ENCODE data around the gene PSMC5.
A peak's percentile ranks its signal among the peaks of the same experiment; 100 is the strongest.
"Not testable (repeated sequence)": the region's sequence is repeated elsewhere in the genome, so short reads cannot be mapped to it uniquely, and the experiment has no call there.

PSMC5 gene

DNA sequence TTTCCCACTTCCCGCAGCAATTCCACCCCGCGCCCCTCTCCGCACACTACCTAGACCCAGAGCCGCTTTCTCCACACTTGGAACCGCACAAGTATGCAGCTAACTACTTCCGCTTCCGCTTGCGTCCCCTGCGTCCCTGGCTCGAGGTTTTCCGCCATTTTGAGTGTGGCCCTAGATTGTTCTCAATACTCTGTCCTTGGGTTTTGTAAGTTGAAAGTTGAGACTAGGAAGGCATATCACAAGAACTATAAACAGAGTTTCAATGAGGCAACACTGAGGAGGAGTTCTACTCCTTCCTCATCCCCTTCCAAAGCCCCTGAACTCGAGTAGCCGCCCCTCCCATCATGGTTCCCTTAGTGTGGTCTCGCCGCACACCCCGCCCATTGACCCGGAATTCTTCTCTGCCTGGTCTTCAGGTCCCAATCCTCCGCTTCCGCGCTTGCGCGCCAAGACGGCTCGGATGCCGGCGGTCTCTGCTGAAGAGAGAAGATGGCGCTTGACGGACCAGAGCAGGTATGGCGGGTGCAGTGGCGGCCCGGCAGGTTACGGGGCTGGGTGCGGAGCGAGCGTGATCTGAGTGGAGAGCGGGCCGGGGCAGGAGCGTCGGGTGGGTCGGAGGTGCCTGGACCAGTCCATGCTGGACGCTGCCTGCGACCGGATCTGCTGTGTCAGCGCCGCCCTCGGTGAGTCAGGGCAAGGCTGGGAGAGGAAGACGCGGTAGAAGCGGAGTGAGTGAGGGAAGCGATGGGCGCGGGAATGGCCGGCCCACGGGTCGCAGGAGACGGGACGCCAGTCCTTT is at the start of gene PSMC5, which contains the start of gene FTSJ3:
Gene PSMC5, plus strand, starts transcription at position 430 of the 799 bp plus-strand sequence. Its CDS starts 60 bp downstream, at position 490.
Gene FTSJ3, minus strand, starts transcription at position 662 of the 799 bp plus-strand sequence. CDS start 761 bp downstream, outside the sequence.
- intact Hi-C loops (cut with micrococcal nuclease), result loop anchor here (1.0 to 5.0 kb wide), 3 partner anchors 15 to 130 kb away; partner anchors contain the start of genes CCDC47, DDX42 and SMARCD2
- Mint-ChIP-seq H3K4me3 (peak within 1 kb of the TSS; percentile 90), H3K4me1 (ENCODE audit: low read depth) (peaks cover 53% of the 10 kb centered on the region), H3K27ac (peak within 1 kb of the TSS; percentile 94), H3K27me3 (no peaks in the 10 kb centered on the region), H3K9me3 (no peaks in the 10 kb centered on the region), H3K36me3 (ENCODE audit: low read depth) (peaks cover 88% of the 10 kb centered on the region)

GRCh38 chr17:63780507-63780906 is 46.7 kb upstream of the PSMC5 start:
- Mint-ChIP-seq H3K27ac (peak overlapping the region; percentile 20), H3K27me3 (no peaks in the 10 kb centered on the region), H3K9me3 (no peaks in the 10 kb centered on the region), H3K36me3 (ENCODE audit: low read depth) (peaks cover 75% of the 10 kb centered on the region), H3K4me1 (ENCODE audit: low read depth) (peaks cover 64% of the 10 kb centered on the region), H3K4me3 (no peak overlapping the region)
- intact Hi-C loops (cut with micrococcal nuclease), result no loop called here

- intact Hi-C loops (cut with micrococcal nuclease), result no loop called here
- peaks cover 59% of the 10 kb centered on the region for H3K4me1 Mint-ChIP-seq (ENCODE audit: low read depth)
- no peaks in the 10 kb centered on the region for H3K9me3 Mint-ChIP-seq
- no peaks in the 10 kb centered on the region for H3K27me3 Mint-ChIP-seq
- no peak overlapping the region for H3K4me3 Mint-ChIP-seq
- peak overlapping the region; percentile 14 for H3K27ac Mint-ChIP-seq
- H3K36me3 Mint-ChIP-seq (ENCODE audit: low read depth), result peaks cover 72% of the 10 kb centered on the region
Measured at GRCh38 chr17:63780928-63781327, 46.3 kb upstream of the PSMC5 start.

DNA sequence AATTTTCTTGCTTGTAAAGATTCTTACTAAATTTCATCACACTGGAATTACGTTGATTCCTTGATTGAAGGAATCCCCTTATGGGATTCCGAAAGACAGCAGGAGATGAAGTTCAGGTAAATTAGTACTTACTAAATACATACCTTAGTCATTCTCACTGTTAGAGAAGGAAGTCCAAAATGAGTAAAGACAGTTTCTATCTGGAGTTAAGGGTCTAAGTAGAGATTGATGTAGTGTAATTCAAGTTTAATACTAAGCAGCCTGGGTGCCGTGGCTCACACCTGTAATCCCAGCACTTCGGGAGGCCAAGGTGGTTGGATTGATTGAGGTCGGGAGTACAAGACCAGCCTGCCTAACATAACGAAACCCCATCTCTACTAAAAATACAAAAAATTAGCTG is 43.7 kb upstream of the PSMC5 start:
- H3K9me3 Mint-ChIP-seq, result no peaks in the 10 kb centered on the region
- H3K4me3 Mint-ChIP-seq, result no peak overlapping the region
- no peak overlapping the region for H3K27ac Mint-ChIP-seq
- H3K4me1 Mint-ChIP-seq (ENCODE audit: low read depth), result peaks cover 42% of the 10 kb centered on the region
- H3K36me3 Mint-ChIP-seq (ENCODE audit: low read depth), result peaks cover 66% of the 10 kb centered on the region
- no peaks in the 10 kb centered on the region for H3K27me3 Mint-ChIP-seq
- intact Hi-C loops (cut with micrococcal nuclease), result no loop called here

DNA sequence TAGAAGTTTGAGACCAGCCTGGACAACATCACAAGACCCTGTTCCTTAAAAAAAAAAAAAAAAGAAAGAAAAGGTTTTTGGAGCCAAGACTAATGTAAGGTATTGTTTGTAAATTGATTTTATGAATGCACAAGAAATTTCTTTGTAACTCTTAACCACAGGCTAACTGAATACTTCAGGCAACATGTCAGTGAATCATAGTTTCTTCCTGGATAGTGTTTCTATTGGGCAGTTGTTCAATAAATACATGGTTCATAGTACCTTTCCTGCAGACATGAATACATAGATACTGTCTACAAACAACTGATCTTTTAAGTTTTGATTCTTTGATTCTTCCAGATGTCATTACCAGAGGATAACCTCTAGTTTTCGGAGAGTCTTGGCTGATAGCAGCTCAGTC is 41.7 kb upstream of the PSMC5 start:
- Mint-ChIP-seq H3K4me1 (ENCODE audit: low read depth) (peaks cover 29% of the 10 kb centered on the region), H3K27ac (no peak overlapping the region), H3K9me3 (no peaks in the 10 kb centered on the region), H3K4me3 (no peak overlapping the region), H3K27me3 (no peaks in the 10 kb centered on the region), H3K36me3 (ENCODE audit: low read depth) (peaks cover 65% of the 10 kb centered on the region)
- intact Hi-C loops (cut with micrococcal nuclease), result no loop called here

DNA sequence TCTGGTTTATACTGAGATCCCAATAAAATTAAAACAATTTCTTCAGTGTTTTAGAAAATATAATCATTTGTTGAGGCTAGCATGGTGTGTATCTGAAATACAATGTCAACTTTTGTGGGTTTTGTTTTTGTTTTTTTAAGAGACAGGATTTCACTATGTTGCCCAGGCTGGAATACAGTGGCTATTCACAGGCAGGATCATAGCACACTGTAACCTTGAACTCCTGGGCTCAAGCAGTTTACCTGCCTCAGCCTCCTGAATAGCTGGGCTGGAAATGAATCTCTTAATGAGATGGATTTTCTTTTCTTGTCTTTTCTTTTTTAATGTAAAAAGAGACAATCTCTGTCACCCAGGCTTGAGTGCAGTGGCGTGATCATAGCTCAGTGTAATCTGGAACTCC is 41.1 kb upstream of the PSMC5 start:
- intact Hi-C loops (cut with micrococcal nuclease), result no loop called here
- Mint-ChIP-seq H3K36me3 (ENCODE audit: low read depth) (peaks cover 62% of the 10 kb centered on the region), H3K4me3 (no peak overlapping the region), H3K9me3 (no peaks in the 10 kb centered on the region), H3K4me1 (ENCODE audit: low read depth) (peaks cover 25% of the 10 kb centered on the region), H3K27ac (no peak overlapping the region), H3K27me3 (no peaks in the 10 kb centered on the region)

DNA sequence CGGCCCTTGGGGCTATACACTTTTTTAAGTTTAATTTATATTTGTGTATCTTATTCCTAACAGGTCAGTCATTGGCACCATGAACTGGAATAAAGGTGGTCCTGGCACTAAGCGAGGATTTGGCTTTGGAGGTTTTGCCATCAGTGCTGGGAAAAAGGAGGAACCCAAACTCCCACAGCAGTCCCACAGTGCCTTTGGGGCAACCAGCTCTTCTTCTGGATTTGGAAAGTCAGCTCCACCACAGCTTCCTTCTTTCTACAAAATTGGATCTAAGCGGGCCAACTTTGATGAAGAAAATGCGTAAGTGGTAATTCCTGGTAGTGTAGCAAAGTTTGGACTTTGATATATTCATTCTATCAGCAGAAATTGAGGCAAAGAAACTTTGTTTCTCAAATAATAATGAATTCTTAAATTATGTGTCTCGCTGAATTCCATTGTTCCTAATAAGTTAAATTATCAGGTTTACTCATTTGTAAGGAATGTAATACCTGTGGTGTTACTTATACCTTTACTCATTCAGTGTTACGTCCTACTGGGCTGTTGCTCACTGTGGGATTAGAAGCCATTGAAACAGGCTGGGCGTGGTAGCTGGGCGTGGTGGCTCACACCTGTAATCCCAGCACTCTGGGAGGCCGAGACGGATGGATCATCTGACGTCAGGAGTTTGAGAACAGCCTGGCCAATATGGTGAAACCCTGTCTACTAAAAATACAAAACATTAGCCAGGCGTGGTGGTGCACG is 40.1 kb upstream of the PSMC5 start:
- H3K36me3 Mint-ChIP-seq (ENCODE audit: low read depth), result peaks cover 63% of the 10 kb centered on the region
- no peak overlapping the region for H3K27ac Mint-ChIP-seq

GRCh38 chr17:63790057-63790456 is 37.2 kb upstream of the PSMC5 start:
- Mint-ChIP-seq H3K36me3 (ENCODE audit: low read depth) (peaks cover 75% of the 10 kb centered on the region), H3K27ac (no peak overlapping the region), H3K9me3 (no peaks in the 10 kb centered on the region), H3K4me1 (ENCODE audit: low read depth) (no peaks in the 10 kb centered on the region), H3K4me3 (no peak overlapping the region), H3K27me3 (no peaks in the 10 kb centered on the region)
- intact Hi-C loops (cut with micrococcal nuclease), result no loop called here

More for the DNA sequence above, 40.1 kb upstream of the PSMC5 start:
- Mint-ChIP-seq H3K27me3 (no peaks in the 10 kb centered on the region), H3K9me3 (no peaks in the 10 kb centered on the region), H3K4me1 (ENCODE audit: low read depth) (peaks cover 17% of the 10 kb centered on the region), H3K4me3 (no peak overlapping the region)
- intact Hi-C loops (cut with micrococcal nuclease), result no loop called here

- peaks cover 95% of the 10 kb centered on the region for H3K36me3 Mint-ChIP-seq (ENCODE audit: low read depth)
- no peaks in the 10 kb centered on the region for H3K4me1 Mint-ChIP-seq (ENCODE audit: low read depth)
- H3K9me3 Mint-ChIP-seq, result no peaks in the 10 kb centered on the region
- intact Hi-C loops (cut with micrococcal nuclease), result no loop called here
- H3K27me3 Mint-ChIP-seq, result no peaks in the 10 kb centered on the region
- no peak overlapping the region for H3K4me3 Mint-ChIP-seq
- H3K27ac Mint-ChIP-seq, result no peak overlapping the region
Measured at GRCh38 chr17:63792055-63792729, 35.0 kb upstream of the PSMC5 start.

DNA sequence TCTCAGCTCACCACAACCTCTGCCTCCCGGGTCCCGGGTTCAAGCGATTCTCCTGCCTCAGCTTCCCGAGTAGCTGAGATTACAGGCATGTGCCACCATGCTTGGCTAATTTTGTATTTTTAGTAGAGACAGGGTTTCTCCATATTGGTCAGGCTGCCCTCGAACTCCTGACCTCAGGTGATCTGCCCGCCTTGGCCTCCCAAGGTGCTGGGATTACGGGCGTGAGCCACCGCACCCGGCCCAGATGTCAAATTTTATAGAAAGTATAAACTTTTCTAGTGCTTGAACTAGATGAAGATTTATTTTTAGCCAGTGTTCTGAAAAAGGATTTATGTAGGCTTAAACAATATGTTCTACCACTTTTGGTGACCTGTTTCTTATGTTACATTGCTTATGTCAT is 30.9 kb upstream of the PSMC5 start:
- H3K36me3 Mint-ChIP-seq (ENCODE audit: low read depth), result peaks cover 97% of the 10 kb centered on the region
- H3K27ac Mint-ChIP-seq; H3K9me3 Mint-ChIP-seq; H3K4me1 Mint-ChIP-seq (ENCODE audit: low read depth); H3K4me3 Mint-ChIP-seq; H3K27me3 Mint-ChIP-seq; intact Hi-C loops (cut with micrococcal nuclease): not testable (repeated sequence)

DNA sequence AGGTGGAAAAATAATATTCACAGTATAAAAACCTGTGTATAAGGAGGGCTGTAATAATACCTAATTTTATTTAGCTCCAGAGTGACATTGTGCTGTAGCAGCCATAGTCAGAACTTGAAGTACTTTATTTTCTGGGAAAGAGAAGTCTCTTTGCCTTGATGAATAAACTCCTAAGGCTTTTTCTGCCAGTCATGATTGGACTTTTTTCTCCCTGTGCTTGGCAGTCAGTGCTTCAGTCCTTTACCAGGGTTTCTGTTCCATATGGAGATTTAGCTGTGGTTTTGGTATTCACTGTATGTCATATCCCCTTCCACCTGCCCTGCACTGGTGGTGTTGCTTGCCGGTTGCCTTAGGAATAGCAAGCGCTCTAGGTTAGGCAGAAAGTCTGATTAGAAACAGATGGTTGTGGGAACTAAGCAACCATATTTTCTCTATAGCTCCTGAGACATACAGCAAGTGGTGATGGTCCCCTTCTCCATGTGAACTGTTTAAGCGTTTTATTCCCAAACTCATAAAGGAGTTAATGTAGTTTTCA is 28.6 kb upstream of the PSMC5 start:
- intact Hi-C loops (cut with micrococcal nuclease), result no loop called here
- Mint-ChIP-seq H3K4me1 (ENCODE audit: low read depth) (no peaks in the 10 kb centered on the region), H3K27me3 (no peaks in the 10 kb centered on the region), H3K4me3 (no peak overlapping the region), H3K27ac (no peak overlapping the region), H3K9me3 (no peaks in the 10 kb centered on the region), H3K36me3 (ENCODE audit: low read depth) (peaks cover 97% of the 10 kb centered on the region)

GRCh38 chr17:63800783-63801182 is 26.4 kb upstream of the PSMC5 start:
- no peaks in the 10 kb centered on the region for H3K9me3 Mint-ChIP-seq
- intact Hi-C loops (cut with micrococcal nuclease), result loop anchor here (1.0 kb wide), 1 partner anchor 10 kb away; no protein-coding TSS in a partner anchor
- peaks cover 5% of the 10 kb centered on the region for H3K4me1 Mint-ChIP-seq (ENCODE audit: low read depth)
- no peaks in the 10 kb centered on the region for H3K27me3 Mint-ChIP-seq
- peaks cover 94% of the 10 kb centered on the region for H3K36me3 Mint-ChIP-seq (ENCODE audit: low read depth)
- H3K27ac Mint-ChIP-seq, result no peak overlapping the region
- H3K4me3 Mint-ChIP-seq, result no peak overlapping the region

- peak overlapping the region; percentile 60 for H3K27ac Mint-ChIP-seq
- peaks cover 5% of the 10 kb centered on the region for H3K4me1 Mint-ChIP-seq (ENCODE audit: low read depth)
- no peaks in the 10 kb centered on the region for H3K9me3 Mint-ChIP-seq
- H3K4me3 Mint-ChIP-seq, result no peak overlapping the region
- H3K36me3 Mint-ChIP-seq (ENCODE audit: low read depth), result peaks cover 97% of the 10 kb centered on the region
- intact Hi-C loops (cut with micrococcal nuclease), result no loop called here
- no peaks in the 10 kb centered on the region for H3K27me3 Mint-ChIP-seq
Measured at GRCh38 chr17:63804328-63804727, 22.9 kb upstream of the PSMC5 start.
